HFF-Myc (cell line): ENCODE measurements around the gene NUDT1.

Experiments used
- DNase-seq: peaks from one replicate; pipeline ENCODE4 v3.0.0-alpha.2; 2011; ENCODE audit warnings: low read depth; ENCODE audit errors: extremely low read depth
- H3K4me3 ChIP-seq: replicated peaks from 2 replicates; pipeline ENCODE4 v1.5.1; 2011; ENCODE audit warnings: low read depth, mild to moderate bottlenecking, control low read depth, low read length
- TF ChIP-seq, protein P1 (sequence below): IDR thresholded peaks from 2 replicates; pipeline ENCODE4 v1.5.1; 2012; ENCODE audit warnings: mild to moderate bottlenecking, low read depth, low read length, control low read depth; ENCODE audit errors: missing control alignments

The NUDT1 gene

DNA sequence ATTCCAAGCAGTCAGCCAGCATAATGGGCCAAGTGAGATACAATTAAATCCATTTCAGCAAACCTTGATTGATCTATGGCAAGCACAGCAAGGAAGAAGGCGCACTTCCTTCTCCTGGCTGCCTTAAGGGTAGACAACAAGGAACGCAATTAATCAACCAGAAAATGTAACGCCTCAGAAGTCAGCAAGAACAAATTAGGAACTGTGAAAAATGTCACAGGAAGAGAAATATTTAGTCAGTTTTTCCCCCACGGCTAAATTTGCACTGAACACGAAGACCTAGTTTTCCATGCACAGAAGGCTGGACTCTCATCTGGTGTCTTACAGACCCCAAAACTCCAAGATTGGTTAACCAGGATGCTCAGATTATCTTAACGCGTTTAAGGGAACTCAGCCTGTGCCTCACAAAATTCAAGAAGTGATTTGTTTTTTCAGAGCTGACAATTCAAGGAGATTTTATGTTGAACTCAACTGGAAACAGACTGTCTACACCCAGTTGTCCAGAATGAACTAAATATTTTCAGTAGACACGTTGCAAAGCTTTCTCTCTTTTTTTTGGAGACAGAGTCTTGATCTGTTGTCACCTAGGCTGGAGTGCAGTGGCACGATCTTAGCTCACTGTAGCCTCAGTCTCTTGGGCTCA is 58.0 kb downstream of the NUDT1 start:
- TF ChIP-seq, protein P1, sequence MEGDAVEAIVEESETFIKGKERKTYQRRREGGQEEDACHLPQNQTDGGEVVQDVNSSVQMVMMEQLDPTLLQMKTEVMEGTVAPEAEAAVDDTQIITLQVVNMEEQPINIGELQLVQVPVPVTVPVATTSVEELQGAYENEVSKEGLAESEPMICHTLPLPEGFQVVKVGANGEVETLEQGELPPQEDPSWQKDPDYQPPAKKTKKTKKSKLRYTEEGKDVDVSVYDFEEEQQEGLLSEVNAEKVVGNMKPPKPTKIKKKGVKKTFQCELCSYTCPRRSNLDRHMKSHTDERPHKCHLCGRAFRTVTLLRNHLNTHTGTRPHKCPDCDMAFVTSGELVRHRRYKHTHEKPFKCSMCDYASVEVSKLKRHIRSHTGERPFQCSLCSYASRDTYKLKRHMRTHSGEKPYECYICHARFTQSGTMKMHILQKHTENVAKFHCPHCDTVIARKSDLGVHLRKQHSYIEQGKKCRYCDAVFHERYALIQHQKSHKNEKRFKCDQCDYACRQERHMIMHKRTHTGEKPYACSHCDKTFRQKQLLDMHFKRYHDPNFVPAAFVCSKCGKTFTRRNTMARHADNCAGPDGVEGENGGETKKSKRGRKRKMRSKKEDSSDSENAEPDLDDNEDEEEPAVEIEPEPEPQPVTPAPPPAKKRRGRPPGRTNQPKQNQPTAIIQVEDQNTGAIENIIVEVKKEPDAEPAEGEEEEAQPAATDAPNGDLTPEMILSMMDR = no peak
- DNase-seq = no peak
- H3K4me3 ChIP-seq = no peak overlapping the region
